ENCODE data around the gene SH3RF3.

- TF ChIP-seq, protein P1, sequence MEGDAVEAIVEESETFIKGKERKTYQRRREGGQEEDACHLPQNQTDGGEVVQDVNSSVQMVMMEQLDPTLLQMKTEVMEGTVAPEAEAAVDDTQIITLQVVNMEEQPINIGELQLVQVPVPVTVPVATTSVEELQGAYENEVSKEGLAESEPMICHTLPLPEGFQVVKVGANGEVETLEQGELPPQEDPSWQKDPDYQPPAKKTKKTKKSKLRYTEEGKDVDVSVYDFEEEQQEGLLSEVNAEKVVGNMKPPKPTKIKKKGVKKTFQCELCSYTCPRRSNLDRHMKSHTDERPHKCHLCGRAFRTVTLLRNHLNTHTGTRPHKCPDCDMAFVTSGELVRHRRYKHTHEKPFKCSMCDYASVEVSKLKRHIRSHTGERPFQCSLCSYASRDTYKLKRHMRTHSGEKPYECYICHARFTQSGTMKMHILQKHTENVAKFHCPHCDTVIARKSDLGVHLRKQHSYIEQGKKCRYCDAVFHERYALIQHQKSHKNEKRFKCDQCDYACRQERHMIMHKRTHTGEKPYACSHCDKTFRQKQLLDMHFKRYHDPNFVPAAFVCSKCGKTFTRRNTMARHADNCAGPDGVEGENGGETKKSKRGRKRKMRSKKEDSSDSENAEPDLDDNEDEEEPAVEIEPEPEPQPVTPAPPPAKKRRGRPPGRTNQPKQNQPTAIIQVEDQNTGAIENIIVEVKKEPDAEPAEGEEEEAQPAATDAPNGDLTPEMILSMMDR (conservative IDR thresholded peaks at IDR 0.05 in 1 of 2, IDR thresholded peaks at IDR 0.05 in 1 of 2; ENCODE audit: low read depth in 1 of 2, low read length in 2 of 2), result no peak
- no peak for TF ChIP-seq EZH2 (IDR thresholded peaks at IDR 0.05; ENCODE audit: low read length, missing control alignments)
Observed at GRCh38 chr2:109212836-109213563, 84.0 kb downstream of the SH3RF3 start.

All from fibroblast of lung (primary cell).